Stimulated activated CD8-positive, alpha-beta memory T cell treated with anti-CD3 and anti-CD28 coated beads, Interleukin-12 subunit alpha, Interleukin-12 subunit beta, amount 100 ng/mL, for 4 hours (primary cell): ENCODE results near the gene ERBB2.
"Not testable (repeated sequence)": the region's sequence is repeated elsewhere in the genome, so short reads cannot be mapped to it uniquely, and the experiment has no call there.

ENCODE experiments used
- DNase-seq: peaks from one replicate; pipeline ENCODE4 v3.0.0-alpha.2; 2020; ENCODE audit warnings: low read depth

The ERBB2 gene

DNA sequence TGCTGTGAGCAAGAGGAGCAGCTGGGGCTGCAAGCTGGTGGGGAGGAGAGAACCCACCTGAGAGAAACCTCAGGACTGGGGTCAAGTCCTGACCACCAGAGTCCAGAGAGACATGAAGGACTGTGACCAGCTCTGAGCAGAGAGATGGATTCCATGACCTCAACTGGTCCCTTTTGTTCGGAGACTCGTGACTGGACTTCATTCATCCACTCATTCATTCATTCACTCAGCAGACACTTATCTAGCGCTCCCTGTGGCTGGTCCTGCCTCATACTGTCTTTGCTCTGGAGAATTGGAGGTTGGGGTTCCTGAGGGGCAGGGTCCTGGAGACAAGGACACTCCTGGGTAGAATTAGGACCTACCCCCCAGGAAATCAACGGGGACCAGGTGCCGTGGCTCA, 4.0 kb downstream of the ERBB2 start:
- DNase-seq, result no peak

DNA sequence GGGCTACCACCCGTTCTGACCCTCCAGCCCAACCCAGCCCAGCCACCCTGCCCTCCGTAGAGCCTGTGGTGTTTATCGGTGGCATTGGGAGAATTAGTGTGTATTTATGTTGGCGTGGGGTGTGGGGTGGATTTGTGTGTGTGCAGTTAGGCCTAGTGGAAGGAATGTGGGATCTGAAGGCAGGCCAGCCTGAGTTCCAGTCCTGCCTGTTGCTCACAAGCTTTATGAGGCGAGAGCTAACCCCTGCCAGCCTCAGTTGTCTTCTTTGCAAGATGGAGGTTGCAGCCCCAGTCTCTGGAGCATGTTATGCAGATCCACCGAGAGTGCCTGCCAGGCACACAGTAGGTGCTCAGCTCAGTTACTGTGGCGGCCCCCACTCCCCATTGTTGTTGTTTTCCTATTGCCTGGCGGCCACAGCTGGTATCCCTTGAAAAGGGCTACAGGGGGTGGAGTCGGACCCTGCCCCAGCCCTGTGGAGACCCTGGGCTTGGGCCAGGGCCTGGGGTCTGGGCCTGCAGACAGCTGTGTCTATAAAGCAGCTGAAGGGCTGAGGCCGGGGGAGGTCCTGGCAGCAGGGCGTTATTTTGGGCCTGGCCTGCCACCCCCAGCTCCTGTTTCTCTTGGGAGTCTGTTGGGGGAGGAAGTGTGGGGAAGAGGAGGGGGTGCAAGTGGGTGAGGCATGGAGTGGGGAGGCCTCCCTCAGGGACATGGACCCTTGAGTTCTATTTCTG, 5.1 kb downstream of the ERBB2 start:
- no peak for DNase-seq

DNA sequence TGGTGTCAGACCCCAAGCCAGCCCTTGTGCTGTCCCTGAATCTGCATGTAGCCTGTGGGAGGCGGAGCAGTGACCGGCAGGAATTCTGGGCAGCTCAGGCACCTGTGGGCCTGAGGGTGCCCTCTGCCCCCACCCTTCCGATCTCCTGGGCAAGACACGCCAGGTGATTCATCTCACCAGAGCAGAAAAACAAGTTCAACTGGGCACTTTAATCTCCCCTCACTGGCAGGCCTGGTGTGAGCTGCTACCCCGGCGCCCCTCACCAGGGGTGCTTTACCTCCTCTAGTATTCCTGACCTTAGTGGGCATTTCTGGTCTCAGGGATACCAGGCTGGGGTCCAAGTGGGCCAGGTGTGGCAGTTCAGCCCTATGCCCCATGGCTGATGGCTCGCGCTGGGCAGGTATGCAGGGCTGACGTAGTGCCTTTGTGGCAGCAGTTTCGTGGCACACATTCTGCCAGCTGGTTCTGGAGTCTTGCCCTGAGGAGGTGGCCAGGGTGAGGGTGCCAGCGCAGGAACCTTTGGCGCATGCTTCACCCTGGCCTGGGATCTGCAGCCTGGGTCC, 6.0 kb downstream of the ERBB2 start:
- no peak for DNase-seq

DNA sequence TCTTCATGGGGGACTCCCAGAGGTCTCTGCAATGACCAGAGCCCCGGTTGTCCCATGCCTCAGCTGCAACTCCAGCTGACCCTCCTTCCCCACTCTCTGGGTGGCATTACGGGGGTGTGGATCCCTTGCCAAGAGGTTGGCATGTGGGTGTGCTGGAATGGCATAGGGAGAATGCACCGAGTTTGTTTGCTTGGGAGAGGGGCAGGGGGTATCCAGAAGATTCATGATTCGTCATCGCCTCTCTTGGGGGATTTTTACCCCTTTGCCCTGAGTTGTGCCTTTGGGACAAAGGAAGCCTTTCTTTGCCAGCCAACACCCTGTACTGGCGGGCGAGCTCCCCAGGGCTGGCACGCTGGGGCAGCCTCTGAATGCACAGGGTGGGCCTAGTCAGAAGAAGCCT, 6.5 kb downstream of the ERBB2 start:
- no peak for DNase-seq

DNA sequence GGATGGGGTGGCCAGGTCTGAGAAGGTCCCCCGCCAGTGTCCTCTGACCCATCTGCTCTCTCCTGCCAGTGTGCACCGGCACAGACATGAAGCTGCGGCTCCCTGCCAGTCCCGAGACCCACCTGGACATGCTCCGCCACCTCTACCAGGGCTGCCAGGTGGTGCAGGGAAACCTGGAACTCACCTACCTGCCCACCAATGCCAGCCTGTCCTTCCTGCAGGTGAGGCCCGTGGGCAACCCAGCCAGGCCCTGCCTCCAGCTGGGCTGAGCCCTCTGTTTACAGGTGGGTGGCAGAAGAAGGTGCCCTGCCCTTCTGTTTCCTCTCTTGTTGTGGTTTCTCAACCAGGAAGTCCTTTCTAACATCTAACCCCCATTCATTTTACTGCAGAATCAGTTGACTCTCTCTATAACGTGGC, 7.1 kb downstream of the ERBB2 start:
- no peak for DNase-seq

DNA sequence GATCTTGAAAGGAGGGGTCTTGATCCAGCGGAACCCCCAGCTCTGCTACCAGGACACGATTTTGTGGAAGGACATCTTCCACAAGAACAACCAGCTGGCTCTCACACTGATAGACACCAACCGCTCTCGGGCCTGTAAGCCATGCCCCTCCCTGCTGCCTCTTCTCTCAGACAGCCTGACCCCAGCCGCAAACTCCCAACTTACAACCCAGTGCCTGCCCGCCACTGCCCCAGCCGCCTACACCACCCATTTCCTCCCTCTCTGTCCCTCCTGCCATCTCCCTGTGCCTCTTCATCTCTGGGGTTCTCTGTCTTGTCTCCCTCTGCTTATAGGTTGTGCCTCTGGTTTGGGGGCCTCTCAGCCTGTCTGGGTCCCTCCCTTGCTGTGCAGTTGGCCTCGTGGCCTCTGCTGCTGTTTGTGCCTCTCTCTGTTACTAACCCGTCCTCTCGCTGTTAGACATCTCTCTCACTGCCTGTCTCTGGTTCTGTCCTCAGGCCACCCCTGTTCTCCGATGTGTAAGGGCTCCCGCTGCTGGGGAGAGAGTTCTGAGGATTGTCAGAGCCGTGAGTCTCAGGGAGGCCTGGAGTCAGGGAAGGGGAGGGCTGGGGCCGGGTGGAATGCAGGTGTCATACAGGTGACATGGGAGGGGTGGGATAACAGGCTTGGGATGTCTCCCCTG, 9.6 kb downstream of the ERBB2 start:
- DNase-seq, result no peak

DNA sequence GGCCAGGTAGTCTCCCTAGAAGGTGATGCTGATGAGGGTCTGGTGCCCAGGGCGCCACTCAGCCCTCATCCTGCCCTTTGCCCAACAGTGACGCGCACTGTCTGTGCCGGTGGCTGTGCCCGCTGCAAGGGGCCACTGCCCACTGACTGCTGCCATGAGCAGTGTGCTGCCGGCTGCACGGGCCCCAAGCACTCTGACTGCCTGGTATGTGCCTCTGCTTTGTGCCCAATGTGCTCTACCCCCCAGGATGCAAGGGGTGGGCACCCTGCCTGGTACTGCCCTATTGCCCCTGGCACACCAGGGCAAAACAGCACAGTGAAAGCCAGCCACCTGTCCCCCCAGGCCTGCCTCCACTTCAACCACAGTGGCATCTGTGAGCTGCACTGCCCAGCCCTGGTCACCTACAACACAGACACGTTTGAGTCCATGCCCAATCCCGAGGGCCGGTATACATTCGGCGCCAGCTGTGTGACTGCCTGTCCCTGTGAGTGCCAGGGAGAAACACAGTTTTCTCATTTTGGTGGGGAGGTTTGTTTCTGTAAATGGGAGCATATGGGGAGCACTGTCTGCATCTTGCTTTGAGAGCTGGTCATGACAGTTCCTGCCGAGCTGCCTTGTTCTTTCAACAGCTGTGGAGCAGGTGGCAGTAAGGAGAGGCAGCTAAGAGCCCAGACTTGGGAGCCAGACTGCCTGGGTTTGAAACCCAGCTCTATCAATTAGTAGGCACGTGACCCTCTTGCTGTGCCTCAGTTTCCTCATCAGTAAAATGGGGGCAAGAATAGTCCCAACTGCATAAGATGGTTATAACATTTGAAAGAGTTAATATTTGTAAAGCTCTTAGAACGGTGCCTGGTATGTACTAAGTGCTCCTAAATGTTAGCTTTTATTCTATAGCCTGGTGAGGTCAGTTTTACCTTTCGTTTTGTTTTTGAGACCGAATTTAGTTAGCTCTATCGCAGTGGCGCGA, 10.4 kb downstream of the ERBB2 start:
- no peak for DNase-seq

DNA sequence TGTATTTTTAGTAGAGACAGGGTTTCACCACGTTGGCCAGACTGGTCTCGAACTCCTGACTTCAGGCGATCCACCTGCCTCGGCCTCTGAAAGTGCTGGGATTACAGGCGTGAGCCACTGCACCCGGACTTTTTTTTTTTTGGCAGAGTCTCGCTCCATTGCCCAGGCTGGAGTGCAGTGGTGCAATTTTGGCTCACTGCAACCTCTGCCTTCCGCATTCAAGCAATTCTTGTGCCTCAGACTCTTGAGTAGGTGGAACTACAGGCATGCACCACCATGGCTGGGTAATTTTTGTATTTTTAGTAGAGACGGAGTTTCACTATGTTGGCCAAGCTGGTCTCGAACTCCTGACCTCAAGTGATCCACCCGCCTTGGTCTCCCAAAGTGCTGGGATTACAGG, 11.2 kb downstream of the ERBB2 start:
- DNase-seq, result not testable (repeated sequence)

DNA sequence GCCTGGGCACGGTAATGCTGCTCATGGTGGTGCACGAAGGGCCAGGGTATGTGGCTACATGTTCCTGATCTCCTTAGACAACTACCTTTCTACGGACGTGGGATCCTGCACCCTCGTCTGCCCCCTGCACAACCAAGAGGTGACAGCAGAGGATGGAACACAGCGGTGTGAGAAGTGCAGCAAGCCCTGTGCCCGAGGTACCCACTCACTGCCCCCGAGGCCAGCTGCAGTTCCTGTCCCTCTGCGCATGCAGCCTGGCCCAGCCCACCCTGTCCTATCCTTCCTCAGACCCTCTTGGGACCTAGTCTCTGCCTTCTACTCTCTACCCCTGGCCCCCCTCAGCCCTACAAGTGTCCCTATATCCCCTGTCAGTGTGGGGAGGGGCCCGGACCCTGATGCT, 12.0 kb downstream of the ERBB2 start:
- DNase-seq, result no peak

DNA sequence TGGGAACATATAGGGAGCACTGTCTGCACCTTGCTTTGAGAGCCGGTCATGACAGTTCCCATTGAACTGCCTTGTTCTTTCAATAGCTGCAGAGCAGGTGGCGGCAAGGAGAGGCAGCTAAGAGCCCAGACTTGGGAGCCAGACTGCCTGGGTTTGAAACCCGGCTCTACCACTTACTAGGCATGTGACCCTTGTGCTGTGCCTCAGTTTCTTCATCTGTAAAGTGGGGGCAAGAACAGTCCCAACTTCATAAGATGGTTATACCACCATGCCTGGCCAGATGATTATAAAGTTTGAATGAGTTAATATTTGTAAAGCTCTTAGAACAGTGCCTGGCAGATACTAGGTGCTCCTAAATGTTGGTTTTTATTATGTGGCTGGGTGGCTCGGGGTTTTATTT, 14.4 kb downstream of the ERBB2 start:
- DNase-seq, result no peak

DNA sequence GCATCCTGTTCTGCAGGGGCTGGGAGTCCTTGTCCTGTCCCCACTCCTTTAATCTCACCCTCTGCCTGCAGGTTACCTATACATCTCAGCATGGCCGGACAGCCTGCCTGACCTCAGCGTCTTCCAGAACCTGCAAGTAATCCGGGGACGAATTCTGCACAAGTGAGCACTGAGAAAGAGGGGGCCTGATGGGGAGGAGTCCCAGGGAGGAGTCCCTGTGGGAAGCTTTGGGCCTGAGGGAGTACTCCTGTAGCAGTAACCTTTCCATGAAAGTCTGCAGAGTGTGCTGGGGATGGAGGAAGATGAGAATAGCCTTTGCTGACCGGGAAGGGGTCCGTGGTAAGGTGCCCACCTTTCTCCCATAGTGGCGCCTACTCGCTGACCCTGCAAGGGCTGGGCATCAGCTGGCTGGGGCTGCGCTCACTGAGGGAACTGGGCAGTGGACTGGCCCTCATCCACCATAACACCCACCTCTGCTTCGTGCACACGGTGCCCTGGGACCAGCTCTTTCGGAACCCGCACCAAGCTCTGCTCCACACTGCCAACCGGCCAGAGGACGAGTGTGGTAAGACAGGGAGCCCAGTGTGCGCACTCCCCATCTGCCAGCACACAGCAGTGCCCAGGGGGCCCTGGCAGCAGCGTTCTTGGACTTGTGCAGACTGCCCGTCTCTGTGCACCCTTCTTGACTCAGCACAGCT, 15.7 kb downstream of the ERBB2 start:
- DNase-seq, result no peak

DNA sequence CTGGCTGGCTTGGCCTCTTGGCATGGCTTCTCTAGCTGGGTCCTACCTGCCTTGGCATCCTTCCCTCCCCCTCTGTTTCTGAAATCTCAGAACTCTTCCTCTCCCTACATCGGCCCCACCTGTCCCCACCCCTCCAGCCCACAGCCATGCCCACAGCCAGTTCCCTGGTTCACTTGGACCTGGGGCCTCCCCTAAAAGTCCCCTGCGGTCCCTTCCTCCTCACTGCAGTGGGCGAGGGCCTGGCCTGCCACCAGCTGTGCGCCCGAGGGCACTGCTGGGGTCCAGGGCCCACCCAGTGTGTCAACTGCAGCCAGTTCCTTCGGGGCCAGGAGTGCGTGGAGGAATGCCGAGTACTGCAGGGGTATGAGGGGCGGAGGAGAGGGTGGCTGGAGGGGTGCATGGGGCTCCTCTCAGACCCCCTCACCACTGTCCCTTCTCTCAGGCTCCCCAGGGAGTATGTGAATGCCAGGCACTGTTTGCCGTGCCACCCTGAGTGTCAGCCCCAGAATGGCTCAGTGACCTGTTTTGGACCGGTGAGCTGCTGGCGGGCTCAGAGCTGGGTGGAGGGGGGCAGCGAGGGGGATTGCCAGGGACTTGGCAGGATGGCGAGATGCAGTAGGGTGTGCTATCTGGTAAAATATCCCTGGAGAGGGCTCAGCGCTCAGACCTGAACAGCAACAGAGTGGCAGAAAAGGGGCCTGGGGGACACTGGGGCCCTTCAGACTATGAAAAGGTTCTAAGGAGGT, 16.4 kb downstream of the ERBB2 start:
- DNase-seq, result no peak

DNA sequence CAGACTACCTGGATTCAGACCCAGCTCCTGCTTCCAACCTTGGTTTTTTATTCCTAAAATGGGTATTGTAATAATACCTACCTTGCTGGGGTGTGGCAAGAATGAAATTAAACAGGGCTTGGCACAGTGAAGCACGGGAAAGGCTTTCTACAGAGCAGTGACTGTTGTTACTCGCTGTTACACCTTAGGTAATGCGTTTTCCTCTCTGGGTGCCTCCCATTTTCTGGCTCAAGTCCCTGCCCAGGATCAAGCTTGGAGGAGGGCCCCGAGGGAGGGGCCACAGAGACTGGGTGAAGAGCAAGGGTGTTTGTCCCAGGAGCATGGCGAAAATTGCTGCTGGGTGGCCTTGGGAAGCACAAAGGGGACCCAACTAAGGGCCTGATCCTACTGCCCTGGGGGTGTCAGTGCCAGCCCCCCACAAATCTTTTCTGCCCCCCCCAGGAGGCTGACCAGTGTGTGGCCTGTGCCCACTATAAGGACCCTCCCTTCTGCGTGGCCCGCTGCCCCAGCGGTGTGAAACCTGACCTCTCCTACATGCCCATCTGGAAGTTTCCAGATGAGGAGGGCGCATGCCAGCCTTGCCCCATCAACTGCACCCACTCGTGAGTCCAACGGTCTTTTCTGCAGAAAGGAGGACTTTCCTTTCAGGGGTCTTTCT, 17.1 kb downstream of the ERBB2 start:
- DNase-seq, result no peak

DNA sequence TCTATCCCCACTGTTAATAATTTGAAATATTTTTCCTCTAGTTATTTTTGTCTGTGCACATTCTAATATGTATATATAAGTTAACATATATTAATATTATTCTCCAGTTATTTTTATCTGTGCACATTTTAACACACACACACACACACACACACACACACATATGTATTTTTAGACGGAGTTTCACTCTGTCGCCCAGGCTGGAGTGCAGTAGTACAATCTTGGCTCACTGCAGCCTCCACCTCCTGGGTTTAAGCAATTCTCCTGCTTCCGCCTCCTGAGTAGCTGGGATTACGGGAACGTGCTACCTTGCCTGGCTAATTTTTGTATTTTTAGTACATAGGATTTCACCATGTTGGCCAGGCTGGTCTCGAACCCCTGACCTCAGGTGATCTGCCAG, 17.8 kb downstream of the ERBB2 start:
- no peak for DNase-seq

DNA sequence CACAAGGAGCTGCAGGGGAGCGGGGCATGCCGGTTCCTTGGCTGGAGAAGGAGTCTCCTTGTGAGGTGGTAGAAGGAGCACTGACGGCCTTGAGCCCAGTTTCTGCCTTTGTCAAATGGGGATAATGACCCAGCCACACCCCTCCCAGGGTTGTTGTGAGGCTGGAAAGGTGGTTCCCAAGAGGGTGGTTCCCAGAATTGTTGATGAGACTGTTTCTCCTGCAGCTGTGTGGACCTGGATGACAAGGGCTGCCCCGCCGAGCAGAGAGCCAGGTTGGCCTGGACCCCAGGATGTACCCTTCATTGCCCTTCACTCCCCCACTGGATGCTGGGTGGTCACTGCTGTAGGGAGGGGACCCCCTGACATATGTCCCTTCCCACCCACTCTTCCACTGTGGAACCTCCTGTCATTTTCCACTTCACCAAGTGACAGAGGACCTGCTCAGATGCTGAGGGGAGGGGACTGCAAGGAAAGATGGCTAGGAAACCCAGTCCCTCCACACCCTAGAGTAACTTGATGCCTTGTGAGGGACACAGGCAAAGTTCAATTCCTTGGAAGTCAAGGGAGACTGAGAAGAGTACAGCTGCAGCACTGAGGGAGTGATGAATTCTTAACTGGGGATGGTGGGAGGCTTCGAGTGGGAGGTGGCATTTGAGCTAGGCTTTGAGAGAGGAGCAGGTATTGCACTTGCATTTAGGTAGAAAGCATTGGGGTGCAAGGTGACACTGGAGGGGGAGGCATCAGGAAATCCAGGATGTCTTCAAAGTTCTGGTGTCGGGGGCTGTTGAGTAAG, 19.9 kb downstream of the ERBB2 start:
- no peak for DNase-seq

DNA sequence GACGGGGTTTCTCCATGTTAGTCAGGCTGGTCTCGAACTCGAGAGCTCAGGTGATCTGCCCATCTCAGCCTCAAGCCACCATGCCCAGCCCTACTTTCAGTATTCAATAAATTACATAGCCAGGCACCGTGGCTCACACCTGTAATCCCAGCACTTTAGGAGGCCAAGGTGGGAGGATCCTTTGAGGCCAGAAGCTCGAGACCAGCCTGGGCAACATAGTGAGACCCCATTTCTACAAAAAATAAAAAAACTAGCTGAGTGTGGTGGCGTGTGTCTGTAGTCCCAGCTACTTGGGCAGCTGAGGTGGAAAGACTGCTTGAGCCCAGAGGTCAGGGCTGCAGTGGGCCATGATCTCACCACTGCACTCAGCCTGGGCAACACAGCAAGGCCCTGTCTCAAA, 22.2 kb downstream of the ERBB2 start:
- DNase-seq, result no peak

DNA sequence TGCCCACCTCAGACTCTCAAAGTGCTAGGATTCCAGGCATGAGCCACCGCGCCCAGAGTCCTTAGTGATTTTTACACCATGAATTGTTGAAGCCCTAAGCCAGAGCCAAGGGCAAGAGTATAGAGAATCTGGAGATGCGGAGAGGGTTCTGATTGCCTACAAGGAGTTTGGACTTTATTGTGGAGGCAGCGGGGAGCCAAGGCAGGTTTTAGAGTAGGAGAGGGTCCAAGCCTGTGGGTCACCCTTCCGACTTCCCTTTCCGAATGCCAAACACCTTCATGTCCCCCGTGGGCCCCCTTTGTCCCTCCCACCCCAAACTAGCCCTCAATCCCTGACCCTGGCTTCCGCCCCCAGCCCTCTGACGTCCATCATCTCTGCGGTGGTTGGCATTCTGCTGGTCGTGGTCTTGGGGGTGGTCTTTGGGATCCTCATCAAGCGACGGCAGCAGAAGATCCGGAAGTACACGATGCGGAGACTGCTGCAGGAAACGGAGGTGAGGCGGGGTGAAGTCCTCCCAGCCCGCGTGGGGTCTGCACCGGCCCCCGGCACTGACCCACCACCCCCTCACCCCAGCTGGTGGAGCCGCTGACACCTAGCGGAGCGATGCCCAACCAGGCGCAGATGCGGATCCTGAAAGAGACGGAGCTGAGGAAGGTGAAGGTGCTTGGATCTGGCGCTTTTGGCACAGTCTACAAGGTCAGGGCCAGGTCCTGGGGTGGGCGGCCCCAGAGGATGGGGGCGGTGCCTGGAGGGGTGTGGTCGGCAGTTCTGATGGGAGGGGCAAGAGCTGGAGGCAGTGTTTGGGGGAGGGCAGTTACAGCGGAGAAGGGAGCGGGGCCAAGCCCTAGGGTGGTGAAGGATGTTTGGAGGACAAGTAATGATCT, 23.3 kb downstream of the ERBB2 start:
- DNase-seq, result no peak

DNA sequence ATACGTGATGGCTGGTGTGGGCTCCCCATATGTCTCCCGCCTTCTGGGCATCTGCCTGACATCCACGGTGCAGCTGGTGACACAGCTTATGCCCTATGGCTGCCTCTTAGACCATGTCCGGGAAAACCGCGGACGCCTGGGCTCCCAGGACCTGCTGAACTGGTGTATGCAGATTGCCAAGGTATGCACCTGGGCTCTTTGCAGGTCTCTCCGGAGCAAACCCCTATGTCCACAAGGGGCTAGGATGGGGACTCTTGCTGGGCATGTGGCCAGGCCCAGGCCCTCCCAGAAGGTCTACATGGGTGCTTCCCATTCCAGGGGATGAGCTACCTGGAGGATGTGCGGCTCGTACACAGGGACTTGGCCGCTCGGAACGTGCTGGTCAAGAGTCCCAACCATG, 24.9 kb downstream of the ERBB2 start:
- no peak for DNase-seq

DNA sequence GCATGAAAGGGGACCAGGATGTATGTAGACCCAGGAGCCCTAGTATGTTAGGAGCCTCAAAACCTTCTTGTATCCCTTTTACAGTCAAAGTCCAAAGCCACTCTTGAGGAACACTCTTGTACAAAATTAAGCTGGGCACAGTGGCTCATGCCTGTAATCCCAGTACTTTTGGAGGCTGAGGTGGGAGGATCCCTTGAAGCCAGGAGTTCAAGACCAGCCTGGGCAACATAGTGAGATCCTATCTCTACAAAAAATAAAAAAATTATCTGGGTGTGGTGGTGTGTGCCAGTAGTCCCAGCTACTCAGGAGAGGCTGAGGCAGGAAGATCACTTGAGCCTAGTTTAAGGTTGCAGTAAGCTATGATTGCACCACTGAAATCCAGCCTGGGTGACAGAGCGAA, 26.1 kb downstream of the ERBB2 start:
- DNase-seq, result not testable (repeated sequence)
